Activated CD4-positive, alpha-beta T cell treated with anti-CD3 and anti-CD28 coated beads, Interleukin-2, amount 10 ng/mL, durations not matched to agents 7 days and 5 days (primary cell): ENCODE data around the gene AIFM3. TPM values are rescaled to one million over a fixed set of nuclear protein-coding genes. Genes with fewer than 3 reads are reported as not detected.
"Not testable (repeated sequence)": the region's sequence is repeated elsewhere in the genome, so short reads cannot be mapped to it uniquely, and the experiment has no call there.

ENCODE experiments used
- CTCF ChIA-PET: fragments of 350-600 bp; sonication (Branson Sonifier 250); formaldehyde crosslinking; loops from one replicate; lab custom pipeline; 2021; ENCODE audit warnings: antibody characterized with exemption; lab: Charles Lee
- POLR2A ChIA-PET: fragments of 350-600 bp; sonication (Branson Sonifier 250); formaldehyde crosslinking; loops from one replicate; lab custom pipeline; 2021; ENCODE audit warnings: antibody characterized with exemption; lab: Charles Lee
- DNase-seq: peaks from one replicate; pipeline ENCODE4 v3.0.0-alpha.2; 2020
- H3K27ac Mint-ChIP-seq: one replicate; pipeline ENCODE4 v1.8.0; 2021; ENCODE audit warnings: mild to moderate bottlenecking, moderate library complexity, mixed read lengths
- H3K27me3 Mint-ChIP-seq: one replicate; pipeline ENCODE4 v1.8.0; 2021; ENCODE audit warnings: mixed read lengths
- H3K36me3 Mint-ChIP-seq: one replicate; pipeline ENCODE4 v1.8.0; 2021; ENCODE audit warnings: low read depth, mixed read lengths
- H3K4me1 Mint-ChIP-seq: one replicate; pipeline ENCODE4 v1.8.0; 2021; ENCODE audit warnings: mixed read lengths
- H3K4me3 Mint-ChIP-seq: one replicate; pipeline ENCODE4 v1.8.0; 2021; ENCODE audit warnings: mild to moderate bottlenecking, moderate library complexity, mixed read lengths
- H3K9me3 Mint-ChIP-seq: one replicate; pipeline ENCODE4 v1.8.0; 2021; ENCODE audit warnings: mixed read lengths
- total RNA-seq, 2 experiments: library from RNA; stranded (reverse); gene quantifications; one replicate each; pipeline ENCODE4 v1.2.3, GENCODE V29; 2021

AIFM3 gene
- total RNA-seq, 2 experiments from 2014 or later: 0.25 TPM; not detected in 1

- H3K27ac Mint-ChIP-seq: peak overlapping the region; percentile 100
- H3K27me3 Mint-ChIP-seq: no peaks in the 10 kb centered on the region
- ChIA-PET POLR2A (no interaction called here), CTCF (interaction anchor here (1.1 to 1.3 kb wide), 2 partner anchors 9 to 15 kb away, joined by 3 read pairs; no protein-coding TSS in a partner anchor)
- H3K9me3 Mint-ChIP-seq: no peaks in the 10 kb centered on the region
- no peak for DNase-seq
- H3K4me1 Mint-ChIP-seq: peaks cover 23% of the 10 kb centered on the region
- H3K4me3 Mint-ChIP-seq: peak overlapping the region; percentile 83
- H3K36me3 Mint-ChIP-seq: peaks cover 5% of the 10 kb centered on the region
Observed at GRCh38 chr22:21000207-21000986, 33.3 kb downstream of the AIFM3 start.

GRCh38 chr22:21000987-21001600, 34.0 kb downstream of the AIFM3 start:
- Mint-ChIP-seq H3K4me1 (peaks cover 23% of the 10 kb centered on the region), H3K27me3 (no peaks in the 10 kb centered on the region), H3K9me3 (no peaks in the 10 kb centered on the region), H3K27ac (peak overlapping the region; percentile 100), H3K4me3 (peak overlapping the region; percentile 83), H3K36me3 (peaks cover 5% of the 10 kb centered on the region)
- DNase-seq: no peak
- ChIA-PET POLR2A (no interaction called here), CTCF (interaction anchor here (1.1 to 1.3 kb wide), 2 partner anchors 8 to 16 kb away, joined by 3 read pairs; no protein-coding TSS in a partner anchor)

- CTCF ChIA-PET: interaction anchor here (0.9 to 1.5 kb wide), 4 partner anchors 7 to 49 kb away, joined by 3 to 5 read pairs (median 4); no protein-coding TSS in a partner anchor
- peak within 1 kb of the TSS; percentile 100 for H3K27ac Mint-ChIP-seq
- POLR2A ChIA-PET: no interaction called here
Observed at GRCh38 chr22:21001601-21002325, 34.7 kb downstream of the AIFM3 start, which contains the start of gene THAP7. Gene THAP7 (minus strand): TSS chr22:21002118. CDS start chr22:21001911, 207 bp downstream.

GRCh38 chr22:21003782-21004181, 36.7 kb downstream of the AIFM3 start:
- peak overlapping the region; percentile 50 for H3K27ac Mint-ChIP-seq
- peaks cover 5% of the 10 kb centered on the region for H3K36me3 Mint-ChIP-seq
- no peaks in the 10 kb centered on the region for H3K27me3 Mint-ChIP-seq
- CTCF ChIA-PET: no interaction called here
- no peak for DNase-seq
- H3K4me3 Mint-ChIP-seq: peak overlapping the region; percentile 83
- POLR2A ChIA-PET: no interaction called here
- peaks cover 23% of the 10 kb centered on the region for H3K4me1 Mint-ChIP-seq
- H3K9me3 Mint-ChIP-seq: no peaks in the 10 kb centered on the region

More at GRCh38 chr22:21001601-21002325, 34.7 kb downstream of the AIFM3 start, which contains the start of gene THAP7:
- H3K36me3 Mint-ChIP-seq: peaks cover 5% of the 10 kb centered on the region
- no peaks in the 10 kb centered on the region for H3K27me3 Mint-ChIP-seq
- H3K4me1 Mint-ChIP-seq: peaks cover 23% of the 10 kb centered on the region
- peak within 1 kb of the TSS; percentile 83 for H3K4me3 Mint-ChIP-seq
- H3K9me3 Mint-ChIP-seq: no peaks in the 10 kb centered on the region
- peak; percentile 97 for DNase-seq

GRCh38 chr22:21009208-21009607, 42.2 kb downstream of the AIFM3 start:
- H3K4me1 Mint-ChIP-seq, POLR2A ChIA-PET, DNase-seq, H3K36me3 Mint-ChIP-seq, H3K4me3 Mint-ChIP-seq, H3K27ac Mint-ChIP-seq, H3K9me3 Mint-ChIP-seq, H3K27me3 Mint-ChIP-seq: not testable (repeated sequence)
- CTCF ChIA-PET: interaction anchor here (1.1 kb wide), 1 partner anchor 8 kb away, joined by 3 read pairs; no protein-coding TSS in a partner anchor

GRCh38 chr22:21009638-21010425, 42.8 kb downstream of the AIFM3 start:
- H3K4me1 Mint-ChIP-seq: peaks cover 11% of the 10 kb centered on the region
- H3K4me3 Mint-ChIP-seq: no peak overlapping the region
- no peaks in the 10 kb centered on the region for H3K9me3 Mint-ChIP-seq
- ChIA-PET CTCF (interaction anchor here (1.1 kb wide), 1 partner anchor 9 kb away, joined by 3 read pairs; no protein-coding TSS in a partner anchor), POLR2A (no interaction called here)
- peak; percentile 68 for DNase-seq
- H3K27ac Mint-ChIP-seq: no peak overlapping the region
- no peaks in the 10 kb centered on the region for H3K36me3 Mint-ChIP-seq
- H3K27me3 Mint-ChIP-seq: no peaks in the 10 kb centered on the region

- H3K36me3 Mint-ChIP-seq: no peaks in the 10 kb centered on the region
- H3K27me3 Mint-ChIP-seq: no peaks in the 10 kb centered on the region
- peaks cover 16% of the 10 kb centered on the region for H3K4me1 Mint-ChIP-seq
- no peak for DNase-seq
- ChIA-PET POLR2A (no interaction called here), CTCF (no interaction called here)
- H3K27ac Mint-ChIP-seq: no peak overlapping the region
- H3K4me3 Mint-ChIP-seq: no peak overlapping the region
- no peaks in the 10 kb centered on the region for H3K9me3 Mint-ChIP-seq
Observed at GRCh38 chr22:21010426-21011113, 43.5 kb downstream of the AIFM3 start.

GRCh38 chr22:21012446-21013407, 45.7 kb downstream of the AIFM3 start:
- Mint-ChIP-seq H3K4me1 (peaks cover 16% of the 10 kb centered on the region), H3K4me3 (no peak overlapping the region), H3K27ac (no peak overlapping the region), H3K9me3 (no peaks in the 10 kb centered on the region), H3K36me3 (no peaks in the 10 kb centered on the region), H3K27me3 (peaks cover 4% of the 10 kb centered on the region)
- ChIA-PET CTCF (interaction anchor here (1.1 kb wide), 1 partner anchor 38 kb away, joined by 3 read pairs; no protein-coding TSS in a partner anchor), POLR2A (no interaction called here)
- DNase-seq: no peak

GRCh38 chr22:21013657-21014201, 46.7 kb downstream of the AIFM3 start:
- Mint-ChIP-seq H3K36me3 (no peaks in the 10 kb centered on the region), H3K4me3 (peak overlapping the region; percentile 61), H3K9me3 (no peaks in the 10 kb centered on the region), H3K27me3 (peaks cover 4% of the 10 kb centered on the region), H3K4me1 (peaks cover 16% of the 10 kb centered on the region), H3K27ac (no peak overlapping the region)
- POLR2A ChIA-PET: no interaction called here
- no peak for DNase-seq
- CTCF ChIA-PET: interaction anchor here (1.2 kb wide), 1 partner anchor 14 kb away, joined by 3 read pairs; no protein-coding TSS in a partner anchor

GRCh38 chr22:21014202-21014725, 47.2 kb downstream of the AIFM3 start:
- peaks cover 4% of the 10 kb centered on the region for H3K27me3 Mint-ChIP-seq
- peak; percentile 82 for DNase-seq
- H3K4me3 Mint-ChIP-seq: peak overlapping the region; percentile 61
- POLR2A ChIA-PET: no interaction called here
- no peaks in the 10 kb centered on the region for H3K9me3 Mint-ChIP-seq
- CTCF ChIA-PET: interaction anchor here (1.2 kb wide), 1 partner anchor 13 kb away, joined by 3 read pairs; no protein-coding TSS in a partner anchor
- H3K4me1 Mint-ChIP-seq: peaks cover 16% of the 10 kb centered on the region
- no peaks in the 10 kb centered on the region for H3K36me3 Mint-ChIP-seq
- H3K27ac Mint-ChIP-seq: peak overlapping the region; percentile 78
